T-helper 17 cell (primary cell): ENCODE results near the gene CD82. TPM values are rescaled to one million over a fixed set of nuclear protein-coding genes. Genes with fewer than 3 reads are reported as not detected.
A peak's percentile ranks its signal among the peaks of the same experiment; 100 is the strongest.
"Not testable (repeated sequence)": the region's sequence is repeated elsewhere in the genome, so short reads cannot be mapped to it uniquely, and the experiment has no call there.

Experiments used
- ATAC-seq: fragments of 150-1000 bp; cut with Tn5 transposase; 2 replicates; pipeline ENCODE4 v1.10.0; 2021; ENCODE audit warnings: mild to moderate bottlenecking, moderate library complexity
- DNase-seq, 3 donors: peaks; one replicate each; pipeline versions ENCODE4 v3.0.0 to v3.0.0-alpha.2; 2020 to 2021
- H3K9me3 ChIP-seq: one replicate; pipeline ENCODE4 v1.7.0; 2013; ENCODE audit warnings: low read length, mild to moderate bottlenecking; ENCODE audit not compliant: control insufficient read depth, poor library complexity, severe bottlenecking
- H3K27ac Mint-ChIP-seq: one replicate; pipeline ENCODE4 v1.8.0; 2022; ENCODE audit warnings: mild to moderate bottlenecking, moderate library complexity, mixed read lengths
- H3K27me3 Mint-ChIP-seq: one replicate; pipeline ENCODE4 v1.8.0; 2022; ENCODE audit warnings: mixed read lengths
- H3K36me3 Mint-ChIP-seq: one replicate; pipeline ENCODE4 v1.8.0; 2022; ENCODE audit warnings: low read depth, mixed read lengths
- H3K4me1 Mint-ChIP-seq: one replicate; pipeline ENCODE4 v1.8.0; 2022; ENCODE audit warnings: mild to moderate bottlenecking, mixed read lengths
- H3K4me3 Mint-ChIP-seq: one replicate; pipeline ENCODE4 v1.8.0; 2022; ENCODE audit warnings: mild to moderate bottlenecking, moderate library complexity, mixed read lengths
- total RNA-seq, 4 donors: library from RNA in 2 of 4; stranded (reverse) in 2 of 4; gene quantifications; one replicate each; pipeline ENCODE4 v1.2.3 and lab custom pipeline; 2022 to 2026

CD82 gene
- total RNA-seq, 2 donors from 2014 or later, result 112 to 146 TPM

DNA sequence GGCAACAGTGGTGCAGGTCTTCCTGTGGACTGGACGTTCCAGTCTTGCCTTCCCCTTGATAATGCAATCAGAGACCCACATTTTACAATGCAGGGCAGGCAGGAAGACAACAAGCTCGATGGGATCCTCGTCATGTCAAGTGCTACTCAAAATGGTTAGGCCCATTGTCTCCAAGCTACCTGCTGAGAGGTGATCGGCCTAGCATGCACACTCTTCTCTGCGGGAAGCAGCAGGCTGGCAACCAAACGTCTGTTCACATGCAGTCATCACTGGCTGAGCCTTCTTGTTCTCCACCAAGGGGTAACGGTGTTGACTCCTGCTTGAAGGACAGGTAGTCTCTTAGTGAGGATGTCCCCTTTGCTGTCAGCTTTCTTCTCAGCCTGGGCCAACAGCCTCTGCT lies 25.5 kb upstream of the CD82 start:
- no peaks in the 10 kb centered on the region for H3K9me3 ChIP-seq
- no peak overlapping the region for H3K27ac Mint-ChIP-seq
- H3K4me3 Mint-ChIP-seq, result no peak overlapping the region
- peaks cover under 1% of the 10 kb centered on the region for H3K36me3 Mint-ChIP-seq
- peaks cover 12% of the 10 kb centered on the region for H3K27me3 Mint-ChIP-seq
- no peak for DNase-seq
- no peak for ATAC-seq
- peaks cover 5% of the 10 kb centered on the region for H3K4me1 Mint-ChIP-seq

DNA sequence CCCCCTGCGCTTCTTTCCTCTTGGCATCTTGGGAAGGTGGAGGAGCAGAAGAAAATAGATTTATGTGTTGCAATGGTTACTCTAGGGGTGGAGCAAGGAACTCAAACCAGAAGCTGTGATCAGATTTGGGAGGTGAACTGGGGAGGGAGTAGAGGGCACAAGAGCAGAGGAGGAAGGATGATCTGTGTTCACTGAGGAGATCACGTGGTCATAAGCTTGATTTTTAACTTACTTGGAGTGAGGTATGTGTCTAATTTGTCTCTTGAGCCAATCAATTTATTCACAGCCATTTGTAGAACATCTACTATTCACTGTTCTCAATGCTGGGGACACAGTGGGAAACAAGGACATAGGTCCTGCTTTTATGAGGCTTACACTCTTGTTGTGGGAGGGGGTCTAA lies 24.8 kb upstream of the CD82 start:
- Mint-ChIP-seq H3K4me1 (peaks cover 4% of the 10 kb centered on the region), H3K36me3 (no peaks in the 10 kb centered on the region), H3K4me3 (no peak overlapping the region), H3K27ac (no peak overlapping the region), H3K27me3 (peaks cover 9% of the 10 kb centered on the region)
- DNase-seq (no peak), ATAC-seq (no peak)
- no peaks in the 10 kb centered on the region for H3K9me3 ChIP-seq

DNA sequence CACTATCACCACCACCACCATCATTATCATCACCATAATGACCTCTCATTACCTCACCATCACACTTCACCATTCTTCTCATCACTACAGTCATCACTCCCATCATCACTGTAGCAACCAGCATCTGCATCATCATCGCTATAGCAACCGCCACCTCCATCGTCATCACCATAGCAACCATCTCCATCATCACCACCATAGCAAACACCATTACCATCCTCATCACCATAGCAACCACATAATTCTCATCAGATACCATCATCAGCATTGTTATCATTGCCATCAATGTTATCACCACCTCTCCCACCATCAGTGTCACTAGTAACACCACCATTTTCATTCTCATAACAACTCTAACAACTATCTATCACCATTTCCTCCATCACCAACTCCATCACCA lies 23.1 kb upstream of the CD82 start:
- Mint-ChIP-seq H3K4me1 (peaks cover 2% of the 10 kb centered on the region), H3K36me3 (no peaks in the 10 kb centered on the region), H3K27me3 (no peaks in the 10 kb centered on the region), H3K4me3 (no peak overlapping the region), H3K27ac (no peak overlapping the region)
- ATAC-seq (peak; percentile 55), DNase-seq (no peak)
- H3K9me3 ChIP-seq, result no peaks in the 10 kb centered on the region

DNA sequence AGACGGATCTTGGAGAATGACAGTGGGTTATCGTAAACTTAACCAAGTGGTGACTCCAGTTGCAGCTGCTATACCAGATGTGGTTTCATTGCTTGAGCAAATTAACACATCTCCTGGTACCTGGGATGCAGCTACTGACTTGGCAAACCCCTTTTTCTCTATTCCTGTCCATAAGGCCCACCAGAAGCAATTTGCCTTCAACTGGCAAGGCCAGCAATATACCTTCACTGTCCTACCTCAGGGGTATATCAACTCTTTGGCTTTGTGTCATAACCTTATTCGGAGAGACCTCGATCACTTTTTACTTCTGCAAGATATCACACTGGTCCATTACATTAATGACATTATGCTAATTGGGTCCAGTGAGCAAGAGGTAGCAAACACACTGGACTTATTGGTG lies 18.5 kb upstream of the CD82 start:
- DNase-seq, H3K4me1 Mint-ChIP-seq, H3K27ac Mint-ChIP-seq, ATAC-seq, H3K27me3 Mint-ChIP-seq, H3K36me3 Mint-ChIP-seq, H3K9me3 ChIP-seq, H3K4me3 Mint-ChIP-seq: not testable (repeated sequence)

DNA sequence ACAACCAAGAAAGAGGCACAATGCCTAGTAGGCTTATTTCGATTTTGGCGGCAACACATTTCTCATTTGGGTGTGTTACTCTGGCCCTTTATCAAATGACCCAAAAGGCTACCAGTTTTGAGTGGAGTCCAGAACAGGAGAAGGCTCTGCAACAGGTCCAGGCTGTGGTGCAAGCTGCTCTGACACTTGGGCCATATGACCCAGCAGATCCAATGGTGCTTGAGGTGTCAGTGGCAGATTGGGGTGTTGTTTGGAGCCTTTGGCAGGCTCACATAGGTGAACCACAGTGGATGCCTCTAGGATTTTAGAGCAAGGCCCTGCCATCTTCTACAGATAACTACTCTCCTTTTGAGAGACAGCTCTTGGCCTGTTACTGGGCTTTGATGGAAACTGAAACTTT lies 17.9 kb upstream of the CD82 start:
- ATAC-seq, H3K4me1 Mint-ChIP-seq, H3K36me3 Mint-ChIP-seq: not testable (repeated sequence)

DNA sequence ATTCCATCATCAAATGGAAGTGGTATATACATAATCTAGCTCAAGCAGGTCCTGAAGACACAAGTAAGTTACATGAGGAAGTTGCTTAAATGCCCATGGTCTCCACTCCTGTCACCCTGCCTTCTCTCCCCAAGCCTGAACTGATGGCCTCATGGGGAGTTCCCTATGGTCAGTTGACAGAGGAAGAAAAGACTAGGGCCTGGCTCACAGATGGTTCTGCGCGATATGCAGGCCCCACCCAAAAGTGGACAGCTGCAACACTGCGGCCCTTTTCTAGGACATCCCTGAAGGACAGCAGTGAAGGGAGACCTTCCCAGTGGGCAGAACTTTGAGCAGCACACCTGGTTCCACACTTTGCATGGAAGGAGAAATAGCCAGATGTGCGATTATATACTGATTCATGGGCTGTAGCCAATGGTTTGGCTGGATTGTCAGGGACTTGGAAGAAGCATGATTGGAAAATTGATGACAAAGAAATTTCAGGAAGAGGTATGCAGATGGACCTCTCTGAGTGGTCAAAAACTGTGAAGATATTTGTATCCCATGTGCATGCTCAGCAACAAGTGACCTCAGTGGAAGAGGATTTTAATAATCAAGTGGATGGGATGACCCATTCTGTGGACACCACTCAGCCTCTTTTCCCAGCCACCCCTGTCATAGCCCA lies 17.3 kb upstream of the CD82 start:
- H3K9me3 ChIP-seq, result no peaks in the 10 kb centered on the region
- Mint-ChIP-seq H3K4me1 (no peaks in the 10 kb centered on the region), H3K27me3 (no peaks in the 10 kb centered on the region), H3K4me3 (no peak overlapping the region), H3K36me3 (no peaks in the 10 kb centered on the region), H3K27ac (no peak overlapping the region)
- DNase-seq (no peak), ATAC-seq (no peak)

More for the DNA sequence above, 17.9 kb upstream of the CD82 start:
- not testable (repeated sequence) for DNase-seq, H3K27ac Mint-ChIP-seq, H3K27me3 Mint-ChIP-seq, H3K9me3 ChIP-seq, H3K4me3 Mint-ChIP-seq

DNA sequence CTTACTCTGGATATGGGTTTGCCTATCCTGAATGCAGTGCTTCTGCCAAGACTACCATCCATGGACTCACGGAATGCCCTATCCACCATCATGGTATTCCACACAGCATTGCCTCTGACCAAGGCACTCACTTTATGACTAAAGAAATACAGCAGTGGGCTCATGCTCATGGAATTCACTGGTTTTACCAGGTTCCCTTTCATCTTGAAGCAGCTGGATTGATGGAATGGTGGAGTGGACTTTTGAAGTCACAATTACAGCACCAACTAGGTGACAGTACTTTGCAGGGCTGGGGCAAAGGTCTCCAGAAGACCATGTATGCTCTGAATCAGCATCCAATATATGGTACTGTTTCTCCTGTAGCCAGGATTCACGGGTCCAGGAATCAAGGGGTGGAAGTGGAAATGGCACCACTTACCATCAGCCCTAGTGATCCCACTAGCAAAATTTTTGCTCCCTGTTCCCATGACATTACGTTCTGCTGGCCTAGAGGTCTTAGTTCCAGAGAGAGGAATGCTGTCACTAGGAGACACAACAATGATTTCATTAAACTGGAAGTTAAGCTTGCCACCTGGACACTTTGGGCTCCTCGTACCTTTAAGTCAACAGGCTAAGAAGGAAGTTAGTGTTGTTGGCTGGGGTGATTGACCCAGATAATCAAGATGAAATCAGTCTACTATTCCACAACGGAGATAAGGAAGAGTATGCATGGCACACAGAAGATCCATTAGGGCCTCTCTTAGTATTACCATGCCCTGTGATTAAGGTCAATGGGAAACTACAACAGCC lies 16.3 kb upstream of the CD82 start:
- H3K27ac Mint-ChIP-seq, H3K4me3 Mint-ChIP-seq, H3K27me3 Mint-ChIP-seq, ATAC-seq, H3K4me1 Mint-ChIP-seq, H3K36me3 Mint-ChIP-seq, H3K9me3 ChIP-seq, DNase-seq: not testable (repeated sequence)

DNA sequence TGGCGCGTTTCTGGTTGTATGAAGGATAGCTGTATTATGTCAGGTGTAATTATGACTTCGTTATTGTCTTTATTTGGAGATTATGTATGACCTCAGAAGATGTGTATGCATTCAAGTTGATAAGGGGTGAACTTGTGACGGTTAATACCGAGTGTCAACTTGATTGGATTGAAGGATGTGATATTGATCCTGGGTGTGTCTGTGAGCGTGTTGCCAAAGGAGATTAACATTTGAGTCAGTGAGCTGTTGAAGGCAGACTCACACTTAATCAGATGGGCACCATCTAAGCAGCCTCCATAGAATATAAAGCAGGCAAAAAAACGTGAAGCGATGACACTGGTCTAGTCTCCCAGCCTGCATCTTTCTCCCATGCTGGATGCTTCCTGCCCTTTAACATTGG lies 15.3 kb upstream of the CD82 start:
- Mint-ChIP-seq H3K27ac (no peak overlapping the region), H3K36me3 (no peaks in the 10 kb centered on the region), H3K27me3 (no peaks in the 10 kb centered on the region), H3K4me1 (no peaks in the 10 kb centered on the region), H3K4me3 (no peak overlapping the region)
- no peaks in the 10 kb centered on the region for H3K9me3 ChIP-seq
- no peak for ATAC-seq
- no peak for DNase-seq

DNA sequence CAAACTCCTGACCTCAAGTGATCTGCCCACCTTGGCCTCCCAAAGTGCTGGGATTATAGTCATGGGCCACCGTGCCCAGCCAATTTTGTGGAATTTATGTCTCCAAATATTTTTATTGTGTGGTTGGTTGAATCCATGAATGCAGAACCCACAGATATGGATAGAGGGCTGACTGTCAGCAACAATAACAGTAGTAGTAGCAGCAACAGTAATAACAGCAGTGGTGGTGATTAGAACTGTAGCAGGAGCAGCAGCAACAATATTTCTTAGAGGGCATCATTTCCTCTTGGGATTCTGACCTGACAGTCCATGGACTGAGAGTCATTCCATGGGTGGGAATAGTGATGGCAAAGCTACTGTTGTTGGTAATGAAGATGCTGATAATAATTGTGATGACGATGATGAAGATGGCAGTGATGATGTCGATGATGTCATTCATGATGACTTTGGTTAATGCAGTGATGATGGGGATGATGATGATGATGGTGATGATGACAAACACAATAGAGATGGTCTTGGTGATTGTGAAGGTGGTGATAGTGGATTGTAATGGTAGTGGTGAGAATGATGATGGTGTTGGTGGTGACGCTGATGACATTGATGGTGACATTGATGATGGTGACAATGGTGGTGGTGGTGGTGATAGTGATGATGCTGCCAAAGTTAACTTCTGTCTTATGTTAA lies 13.9 kb upstream of the CD82 start:
- DNase-seq, result no peak
- Mint-ChIP-seq H3K4me3 (no peak overlapping the region), H3K27ac (no peak overlapping the region), H3K36me3 (no peaks in the 10 kb centered on the region), H3K27me3 (no peaks in the 10 kb centered on the region), H3K4me1 (peaks cover 2% of the 10 kb centered on the region)
- H3K9me3 ChIP-seq, result no peaks in the 10 kb centered on the region
- no peak for ATAC-seq

DNA sequence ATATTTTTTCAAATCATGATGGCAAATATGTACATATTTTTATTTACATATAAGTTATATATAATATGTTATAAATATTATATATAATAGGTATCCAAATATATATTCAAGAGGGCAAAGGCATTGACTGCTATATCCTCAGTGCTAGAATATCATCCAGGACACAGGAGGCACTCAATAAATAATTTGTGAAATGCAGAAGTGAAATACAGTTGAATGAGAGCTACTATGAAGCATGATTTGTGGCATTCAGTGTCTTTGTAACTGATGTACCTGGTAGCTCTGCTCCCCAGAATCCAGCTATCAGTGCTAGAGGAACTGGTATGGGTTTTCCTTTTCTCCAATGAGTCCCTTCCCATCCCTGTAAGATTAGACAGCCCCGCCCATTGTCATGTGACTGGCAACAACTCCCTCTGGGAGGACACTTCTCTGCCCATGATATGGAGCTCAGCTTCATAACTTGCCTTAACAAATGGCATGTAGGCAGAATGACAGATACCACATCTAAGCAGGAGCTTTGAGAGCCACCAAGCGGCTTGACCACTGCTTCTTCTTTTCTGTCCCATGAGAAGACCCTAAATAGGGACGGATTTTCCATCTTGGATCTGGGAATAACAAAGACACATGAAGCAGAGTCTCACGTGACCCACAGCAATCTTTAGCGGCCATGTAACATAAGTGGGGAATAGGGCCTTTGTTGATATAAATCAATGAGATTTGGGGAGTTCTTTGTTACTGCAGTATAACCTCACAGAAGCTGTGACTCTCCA lies 10.2 kb upstream of the CD82 start:
- no peak overlapping the region for H3K27ac Mint-ChIP-seq
- no peaks in the 10 kb centered on the region for H3K36me3 Mint-ChIP-seq
- ATAC-seq, result no peak
- H3K27me3 Mint-ChIP-seq, result no peaks in the 10 kb centered on the region
- H3K4me1 Mint-ChIP-seq, result peaks cover 15% of the 10 kb centered on the region
- H3K9me3 ChIP-seq, result no peaks in the 10 kb centered on the region
- no peak for DNase-seq
- no peak overlapping the region for H3K4me3 Mint-ChIP-seq

DNA sequence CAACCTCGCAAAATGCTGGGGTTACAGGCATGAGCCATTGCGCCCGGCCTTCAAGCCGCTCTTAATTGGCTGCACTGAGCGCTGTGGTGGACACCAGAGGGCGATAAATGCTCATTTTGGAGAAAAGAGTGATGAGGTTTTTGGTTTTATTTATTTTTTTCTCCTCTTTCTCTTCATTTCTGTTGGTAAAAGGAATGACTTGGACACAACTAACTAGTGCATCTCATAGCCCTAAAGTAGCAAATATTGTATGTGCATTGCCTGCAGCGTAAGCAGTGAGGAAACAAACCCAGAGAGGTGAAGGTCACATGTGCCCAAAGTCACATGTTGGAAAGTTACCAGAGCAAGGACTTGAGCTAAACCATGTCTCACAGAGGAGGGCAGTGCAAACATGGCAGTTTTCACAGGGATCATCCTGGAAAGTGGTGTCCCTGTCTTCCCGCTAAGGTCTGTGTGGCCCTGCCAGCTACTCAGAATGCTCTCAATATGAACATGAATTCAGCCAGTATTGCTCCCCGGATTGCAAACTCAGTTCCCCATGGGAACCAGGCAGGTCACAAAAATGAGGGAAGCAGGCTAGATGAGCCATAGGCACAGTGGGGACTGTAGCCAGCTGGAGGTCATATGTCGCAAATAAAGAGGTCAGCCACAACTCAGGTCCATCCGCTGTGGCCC lies 8.6 kb upstream of the CD82 start:
- DNase-seq (peak; percentile 44 to 63 (median 46)), ATAC-seq (peak; percentile 79)
- Mint-ChIP-seq H3K27me3 (no peaks in the 10 kb centered on the region), H3K36me3 (no peaks in the 10 kb centered on the region), H3K4me1 (peaks cover 23% of the 10 kb centered on the region), H3K27ac (peak overlapping the region; percentile 77), H3K4me3 (no peak overlapping the region)
- H3K9me3 ChIP-seq, result no peaks in the 10 kb centered on the region

DNA sequence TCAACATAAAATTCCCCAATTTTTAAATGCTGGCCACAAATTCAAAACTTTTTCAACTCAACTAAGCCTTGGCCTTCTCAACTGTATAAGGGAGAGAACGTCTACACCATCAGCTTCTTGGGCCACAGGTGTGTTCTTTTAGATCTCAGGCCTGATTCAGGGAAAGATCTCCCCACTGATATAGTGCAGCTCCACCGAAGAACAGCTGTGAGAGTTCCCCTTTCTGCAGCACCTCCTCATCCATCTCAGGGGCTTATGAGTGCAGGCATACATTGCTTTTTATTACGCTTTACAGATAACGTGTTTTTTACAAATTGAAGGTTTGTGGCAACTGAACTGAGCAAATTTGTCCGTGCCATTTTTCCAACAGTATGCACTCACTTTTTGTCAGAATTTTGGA lies 8.0 kb upstream of the CD82 start:
- Mint-ChIP-seq H3K4me1 (peaks cover 23% of the 10 kb centered on the region), H3K4me3 (no peak overlapping the region), H3K27me3 (no peaks in the 10 kb centered on the region), H3K36me3 (no peaks in the 10 kb centered on the region), H3K27ac (peak overlapping the region; percentile 77)
- DNase-seq, result no peak
- ATAC-seq, result no peak
- H3K9me3 ChIP-seq, result no peaks in the 10 kb centered on the region
